Progenitor cell of endocrine pancreas (in vitro differentiated cells): ENCODE results near the gene RELCH. TPM values are rescaled to one million over a fixed set of nuclear protein-coding genes. Genes with fewer than 3 reads are reported as not detected.

Experiments used
- DNase-seq: peaks from one replicate; pipeline ENCODE4 v3.0.0; 2021; ENCODE audit warnings: low spot score; ENCODE audit not compliant: unreplicated experiment
- H3K27ac Mint-ChIP-seq: 2 replicates; pipeline ENCODE4 v1.8.0; 2021; ENCODE audit warnings: mild to moderate bottlenecking, moderate library complexity, mixed read lengths
- H3K27me3 Mint-ChIP-seq: 2 replicates; pipeline ENCODE4 v1.8.0; 2021; ENCODE audit warnings: mixed read lengths
- H3K36me3 Mint-ChIP-seq: 2 replicates; pipeline ENCODE4 v1.8.0; 2022; ENCODE audit warnings: mixed read lengths; ENCODE audit not compliant: insufficient read depth
- H3K4me1 Mint-ChIP-seq: 2 replicates; pipeline ENCODE4 v1.8.0; 2021; ENCODE audit warnings: low read depth, mixed read lengths
- H3K4me3 Mint-ChIP-seq: 2 replicates; pipeline ENCODE4 v1.8.0; 2021; ENCODE audit warnings: low read depth, mild to moderate bottlenecking, moderate library complexity, mixed read lengths
- H3K9me3 Mint-ChIP-seq: 2 replicates; pipeline ENCODE4 v1.8.0; 2021; ENCODE audit warnings: low read depth, mixed read lengths
- total RNA-seq: library from RNA; stranded (reverse); gene quantifications from 2 replicates; pipeline ENCODE4 v1.2.1, GENCODE V29; 2021
- TF ChIP-seq, protein P1 (sequence below): fragments of 200-600 bp; sonication (generic); IDR thresholded peaks from one replicate; pipeline ENCODE4 v1.5.0; 2021; ENCODE audit warnings: antibody characterized with exemption, mild to moderate bottlenecking; ENCODE audit not compliant: unreplicated experiment

Gene RELCH
- total RNA-seq, 1 donor from 2014 or later: 34.7 TPM

DNA sequence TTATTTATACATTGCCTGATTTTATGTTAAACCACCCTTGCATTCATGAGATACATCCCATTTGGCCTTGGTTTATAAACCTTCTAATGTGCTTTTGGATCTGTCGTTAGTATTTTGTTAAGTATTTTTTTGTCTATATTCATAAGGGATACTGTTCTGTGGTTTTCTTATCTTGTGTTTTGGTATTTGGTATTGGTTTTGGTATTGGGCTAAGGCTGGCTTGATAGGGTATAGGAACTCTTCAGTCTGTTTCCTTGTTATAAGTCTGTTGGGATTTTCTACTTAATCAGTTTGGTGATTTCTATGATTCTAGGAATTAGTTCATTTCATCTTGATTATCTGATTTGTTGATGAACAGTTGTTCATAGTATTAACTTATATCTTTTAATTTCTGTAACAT lies 49.2 kb downstream of the RELCH start:
- TF ChIP-seq, protein P1, sequence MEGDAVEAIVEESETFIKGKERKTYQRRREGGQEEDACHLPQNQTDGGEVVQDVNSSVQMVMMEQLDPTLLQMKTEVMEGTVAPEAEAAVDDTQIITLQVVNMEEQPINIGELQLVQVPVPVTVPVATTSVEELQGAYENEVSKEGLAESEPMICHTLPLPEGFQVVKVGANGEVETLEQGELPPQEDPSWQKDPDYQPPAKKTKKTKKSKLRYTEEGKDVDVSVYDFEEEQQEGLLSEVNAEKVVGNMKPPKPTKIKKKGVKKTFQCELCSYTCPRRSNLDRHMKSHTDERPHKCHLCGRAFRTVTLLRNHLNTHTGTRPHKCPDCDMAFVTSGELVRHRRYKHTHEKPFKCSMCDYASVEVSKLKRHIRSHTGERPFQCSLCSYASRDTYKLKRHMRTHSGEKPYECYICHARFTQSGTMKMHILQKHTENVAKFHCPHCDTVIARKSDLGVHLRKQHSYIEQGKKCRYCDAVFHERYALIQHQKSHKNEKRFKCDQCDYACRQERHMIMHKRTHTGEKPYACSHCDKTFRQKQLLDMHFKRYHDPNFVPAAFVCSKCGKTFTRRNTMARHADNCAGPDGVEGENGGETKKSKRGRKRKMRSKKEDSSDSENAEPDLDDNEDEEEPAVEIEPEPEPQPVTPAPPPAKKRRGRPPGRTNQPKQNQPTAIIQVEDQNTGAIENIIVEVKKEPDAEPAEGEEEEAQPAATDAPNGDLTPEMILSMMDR: no peak

DNA sequence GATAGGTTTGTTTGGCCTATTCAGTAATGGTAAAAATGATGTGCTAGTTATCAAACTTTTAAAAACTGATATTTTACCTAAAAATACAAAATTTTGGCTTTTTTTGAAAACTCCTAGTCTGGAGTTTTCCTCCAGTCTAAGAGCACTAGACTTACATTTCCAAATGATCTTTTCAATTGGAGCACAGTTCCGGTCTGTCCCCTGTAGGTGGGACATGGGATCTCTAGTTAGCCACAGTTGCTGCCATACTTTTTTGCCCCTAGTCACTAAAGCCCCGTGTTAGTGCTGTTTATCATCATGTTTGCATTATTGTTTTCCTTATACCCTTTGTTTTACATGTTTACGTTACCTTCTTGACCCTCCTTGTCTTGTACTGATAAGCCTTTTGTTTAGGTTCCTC lies 52.4 kb downstream of the RELCH start:
- TF ChIP-seq, protein P1: peak; percentile 17
- no peaks in the 10 kb centered on the region for H3K27me3 Mint-ChIP-seq
- no peaks in the 10 kb centered on the region for H3K4me1 Mint-ChIP-seq
- no peak overlapping the region for H3K27ac Mint-ChIP-seq
- no peak overlapping the region for H3K4me3 Mint-ChIP-seq
- no peak for DNase-seq
- peaks cover 29% of the 10 kb centered on the region for H3K36me3 Mint-ChIP-seq
- peaks cover 12% of the 10 kb centered on the region for H3K9me3 Mint-ChIP-seq

More for the DNA sequence above, 49.2 kb downstream of the RELCH start:
- no peak for DNase-seq
- Mint-ChIP-seq H3K27ac (no peak overlapping the region), H3K4me3 (no peak overlapping the region), H3K27me3 (no peaks in the 10 kb centered on the region), H3K9me3 (peaks cover 12% of the 10 kb centered on the region), H3K36me3 (peaks cover 30% of the 10 kb centered on the region), H3K4me1 (no peaks in the 10 kb centered on the region)

DNA sequence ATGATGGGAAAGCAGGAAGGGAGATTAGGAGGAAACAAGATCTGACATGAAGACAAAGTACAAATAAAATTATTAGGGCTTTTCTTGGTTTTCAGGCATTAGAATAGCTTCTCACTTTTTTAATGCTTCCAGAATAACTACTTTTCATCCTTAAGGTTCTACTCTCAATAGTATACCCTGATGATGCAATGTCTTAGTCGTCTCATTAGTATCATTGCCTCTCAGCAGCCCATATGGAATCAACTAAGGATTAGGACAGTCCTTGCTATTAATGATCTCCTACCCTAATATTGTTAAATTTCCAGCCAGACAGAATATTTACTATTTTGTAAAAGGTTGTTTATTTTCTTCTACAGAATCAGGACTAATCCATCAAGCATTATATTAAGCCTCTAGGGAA lies 55.9 kb downstream of the RELCH start:
- Mint-ChIP-seq H3K36me3 (peaks cover 13% of the 10 kb centered on the region), H3K4me3 (no peak overlapping the region), H3K9me3 (no peaks in the 10 kb centered on the region), H3K4me1 (no peaks in the 10 kb centered on the region), H3K27me3 (no peaks in the 10 kb centered on the region), H3K27ac (peak overlapping the region; percentile 63)
- DNase-seq: no peak
- TF ChIP-seq, protein P1: no peak

DNA sequence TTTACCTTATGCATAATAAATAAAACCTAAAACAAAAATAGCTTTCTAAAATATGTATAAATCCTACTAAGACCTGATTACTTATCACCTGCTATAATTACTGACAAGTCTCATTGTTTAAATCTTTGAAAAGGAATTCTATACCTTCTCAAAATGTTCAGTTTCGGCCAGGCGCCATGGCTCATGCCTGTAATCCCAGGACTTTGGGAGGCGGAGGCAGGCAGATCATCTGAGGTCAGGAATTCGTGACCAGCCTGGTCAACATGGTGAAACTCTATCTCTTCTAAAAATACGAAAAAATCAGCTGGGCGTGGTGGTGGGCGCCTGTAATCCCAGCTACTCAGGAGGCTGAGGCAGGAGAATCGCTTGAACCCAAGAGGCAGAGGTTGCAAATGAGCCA lies 58.1 kb downstream of the RELCH start:
- no peak overlapping the region for H3K4me3 Mint-ChIP-seq
- TF ChIP-seq, protein P1: no peak
- peaks cover 2% of the 10 kb centered on the region for H3K4me1 Mint-ChIP-seq
- peaks cover 5% of the 10 kb centered on the region for H3K36me3 Mint-ChIP-seq
- H3K27me3 Mint-ChIP-seq: no peaks in the 10 kb centered on the region
- no peak for DNase-seq
- H3K9me3 Mint-ChIP-seq: no peaks in the 10 kb centered on the region
- no peak overlapping the region for H3K27ac Mint-ChIP-seq

DNA sequence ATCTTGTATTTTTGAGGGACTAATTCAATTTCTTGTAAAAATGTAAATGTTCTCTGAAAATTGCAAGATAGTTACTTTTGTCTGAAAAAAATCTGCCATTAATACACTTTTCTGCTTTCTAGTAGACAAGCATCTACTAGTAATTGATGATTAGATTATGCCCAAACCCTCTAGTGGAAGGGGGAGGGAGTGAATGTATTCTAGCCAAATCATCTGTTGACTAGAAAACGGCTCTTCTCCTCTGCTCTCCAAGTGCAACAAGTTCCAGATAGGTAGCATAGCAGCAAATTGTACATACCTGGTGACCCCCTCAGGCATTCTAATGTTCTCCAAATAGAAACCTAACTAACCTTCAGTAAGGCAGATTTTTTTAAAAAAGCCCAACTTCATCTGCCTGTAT lies 58.6 kb downstream of the RELCH start:
- no peak for DNase-seq
- Mint-ChIP-seq H3K9me3 (no peaks in the 10 kb centered on the region), H3K4me3 (no peak overlapping the region), H3K27me3 (no peaks in the 10 kb centered on the region), H3K36me3 (peaks cover 5% of the 10 kb centered on the region), H3K4me1 (peaks cover 7% of the 10 kb centered on the region), H3K27ac (no peak overlapping the region)
- TF ChIP-seq, protein P1: peak; percentile 28
